Spleen (tissue), 7 donors: ENCODE results near the gene MICAL2.

ENCODE experiments used
- POLR2AphosphoS5 ChIP-seq, 3 donors: sonication (generic); formaldehyde crosslinking; IDR thresholded peaks; one replicate each; pipeline ENCODE4 v1.5.1; 2017; ENCODE audit warnings: antibody characterized with exemption in 3 of 3
- TF ChIP-seq, protein P1 (sequence below), 11 experiments: fragments of 200-600 bp in 7 of 11; fragments of 450-650 bp in 4 of 11; sonication (generic) in 4 of 11; IDR thresholded peaks in 8 of 11; conservative IDR thresholded peaks in 3 of 11; 1 replicate in 7 of 11; 2 replicates in 4 of 11; pipeline versions ENCODE4 v1.4.0 to v1.8.0; 2016 to 2021; ENCODE audit warnings: antibody characterized with exemption in 11 of 11, inconsistent platforms in 4 of 11, mild to moderate bottlenecking in 1 of 11
- donor health status: DM: no; HTN: no; CAD: no; lungs with moderate emphysema.
- donor health status: DM: no; HTN: no; CAD: no.
- donor health status: DM: no; HTN: no; CAD: no.

DNA sequence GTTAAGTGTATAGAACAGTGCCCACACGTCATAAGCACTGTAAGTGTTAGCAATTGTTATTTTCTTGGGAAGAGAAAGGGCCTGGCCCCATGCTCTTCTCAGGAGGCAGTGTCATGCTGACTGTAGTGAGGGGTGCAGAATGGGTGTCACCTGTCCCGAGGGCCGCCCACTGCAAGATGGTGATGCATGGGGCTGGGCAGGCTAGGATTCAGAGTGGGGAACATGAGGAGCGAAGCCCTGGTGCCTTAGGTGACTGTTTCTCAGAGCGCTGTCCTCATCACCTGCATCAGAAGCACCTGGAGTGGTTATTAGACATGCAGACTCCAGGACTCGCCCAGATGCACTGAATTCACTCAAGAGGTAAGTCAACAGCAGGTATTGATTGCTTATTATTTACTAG is 166.0 kb downstream of the MICAL2 start:
- TF ChIP-seq, protein P1, sequence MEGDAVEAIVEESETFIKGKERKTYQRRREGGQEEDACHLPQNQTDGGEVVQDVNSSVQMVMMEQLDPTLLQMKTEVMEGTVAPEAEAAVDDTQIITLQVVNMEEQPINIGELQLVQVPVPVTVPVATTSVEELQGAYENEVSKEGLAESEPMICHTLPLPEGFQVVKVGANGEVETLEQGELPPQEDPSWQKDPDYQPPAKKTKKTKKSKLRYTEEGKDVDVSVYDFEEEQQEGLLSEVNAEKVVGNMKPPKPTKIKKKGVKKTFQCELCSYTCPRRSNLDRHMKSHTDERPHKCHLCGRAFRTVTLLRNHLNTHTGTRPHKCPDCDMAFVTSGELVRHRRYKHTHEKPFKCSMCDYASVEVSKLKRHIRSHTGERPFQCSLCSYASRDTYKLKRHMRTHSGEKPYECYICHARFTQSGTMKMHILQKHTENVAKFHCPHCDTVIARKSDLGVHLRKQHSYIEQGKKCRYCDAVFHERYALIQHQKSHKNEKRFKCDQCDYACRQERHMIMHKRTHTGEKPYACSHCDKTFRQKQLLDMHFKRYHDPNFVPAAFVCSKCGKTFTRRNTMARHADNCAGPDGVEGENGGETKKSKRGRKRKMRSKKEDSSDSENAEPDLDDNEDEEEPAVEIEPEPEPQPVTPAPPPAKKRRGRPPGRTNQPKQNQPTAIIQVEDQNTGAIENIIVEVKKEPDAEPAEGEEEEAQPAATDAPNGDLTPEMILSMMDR (IDR thresholded peaks at IDR 0.05 in 8 of 11, conservative IDR thresholded peaks at IDR 0.05 in 3 of 11) = no peak
- no peak for TF ChIP-seq POLR2AphosphoS5 (IDR thresholded peaks at IDR 0.05)
